NCI-H524 treated with DMSO at 0.1 percent for 48 hours (cell line): ENCODE measurements around the gene MARVELD2.
"Not testable (repeated sequence)": the region's sequence is repeated elsewhere in the genome, so short reads cannot be mapped to it uniquely, and the experiment has no call there.

ENCODE experiments used
- DNase-seq: peaks from one replicate; lab custom pipeline; 2025; lab: John Stamatoyannopoulos, UW

Gene MARVELD2

GRCh38 chr5:69449511-69449910 is 34.6 kb downstream of the MARVELD2 start:
- DNase-seq = no peak

- DNase-seq = no peak
Observed at GRCh38 chr5:69450116-69450515, 35.2 kb downstream of the MARVELD2 start.

GRCh38 chr5:69450527-69450926 is 35.6 kb downstream of the MARVELD2 start:
- not testable (repeated sequence) for DNase-seq

GRCh38 chr5:69451941-69452647 is 37.2 kb downstream of the MARVELD2 start:
- no peak for DNase-seq

- DNase-seq = not testable (repeated sequence)
Observed at GRCh38 chr5:69453487-69453886, 38.6 kb downstream of the MARVELD2 start.

- DNase-seq = no peak
Observed at GRCh38 chr5:69454460-69455249, 39.7 kb downstream of the MARVELD2 start.

GRCh38 chr5:69455428-69455988 is 40.6 kb downstream of the MARVELD2 start:
- not testable (repeated sequence) for DNase-seq

- DNase-seq = no peak
Observed at GRCh38 chr5:69462170-69462569, 47.3 kb downstream of the MARVELD2 start.

- DNase-seq = not testable (repeated sequence)
Observed at GRCh38 chr5:69466375-69466774, 51.5 kb downstream of the MARVELD2 start.

GRCh38 chr5:69467442-69468225 is 52.7 kb downstream of the MARVELD2 start:
- no peak for DNase-seq

- DNase-seq = no peak
Observed at GRCh38 chr5:69468631-69469030, 53.7 kb downstream of the MARVELD2 start.

- not testable (repeated sequence) for DNase-seq
Observed at GRCh38 chr5:69471516-69471915, 56.6 kb downstream of the MARVELD2 start.

GRCh38 chr5:69472535-69473143 is 57.7 kb downstream of the MARVELD2 start:
- not testable (repeated sequence) for DNase-seq

GRCh38 chr5:69477170-69477569 is 62.3 kb downstream of the MARVELD2 start:
- DNase-seq = no peak

- DNase-seq = not testable (repeated sequence)
Observed at GRCh38 chr5:69478296-69478695, 63.4 kb downstream of the MARVELD2 start.

- no peak for DNase-seq
Observed at GRCh38 chr5:69484891-69485290, 70.0 kb downstream of the MARVELD2 start.

- DNase-seq = no peak
Observed at GRCh38 chr5:69485471-69485870, 70.6 kb downstream of the MARVELD2 start.

- DNase-seq = no peak
Observed at GRCh38 chr5:69489246-69489645, 74.3 kb downstream of the MARVELD2 start.

GRCh38 chr5:69491027-69491426 is 76.1 kb downstream of the MARVELD2 start:
- DNase-seq = no peak

- DNase-seq = no peak
Observed at GRCh38 chr5:69491838-69492390, 77.0 kb downstream of the MARVELD2 start.

GRCh38 chr5:69492391-69492922 is 77.5 kb downstream of the MARVELD2 start, which contains the start of gene OCLN:
Gene OCLN, plus strand, starts transcription at chr5:69492790. Its CDS starts 11,455 bp downstream, at chr5:69504245.
- no peak for DNase-seq
